Measurements from ENCODE around the gene PDPN.

- TF ChIP-seq ZFP30 (CRISPR knock-in tag; IDR thresholded peaks at IDR 0.05) (no peak), GLIS3 (CRISPR knock-in tag; IDR thresholded peaks at IDR 0.05) (no peak), ZFP3 (CRISPR knock-in tag; IDR thresholded peaks at IDR 0.05) (no peak), ZNF70 (CRISPR knock-in tag; IDR thresholded peaks at IDR 0.05) (no peak), CSDC2 (CRISPR knock-in tag; IDR thresholded peaks at IDR 0.05) (no peak), RARB (CRISPR knock-in tag; IDR thresholded peaks at IDR 0.05) (no peak), PATZ1 (CRISPR knock-in tag; IDR thresholded peaks at IDR 0.05; ENCODE audit: borderline replicate concordance) (no peak), ESRRG (CRISPR knock-in tag; IDR thresholded peaks at IDR 0.05) (no peak)
Observed at GRCh38 chr1:13577846-13578245, 5.8 kb upstream of the PDPN start.

All from SK-N-SH treated with all-trans-retinoic acid at 6 μM for 48 hours (cell line).